Neuronal stem cell (in vitro differentiated cells): Measurements from ENCODE around the gene MAST4.
A peak's percentile ranks its signal among the peaks of the same experiment; 100 is the strongest.

Experiments used
- DNase-seq: peaks from one replicate; pipeline ENCODE4 v3.0.0-alpha.2; 2013; ENCODE audit warnings: low spot score
- H2AFZ ChIP-seq: one replicate; pipeline ENCODE4 v1.6.1; 2013; ENCODE audit warnings: mild to moderate bottlenecking, low read length, inconsistent platforms
- H2AK5ac ChIP-seq: 2 replicates; pipeline ENCODE4 v1.6.1; 2013; ENCODE audit warnings: low read depth, mild to moderate bottlenecking, inconsistent platforms, low read length, moderate library complexity, mixed read lengths
- H2BK120ac ChIP-seq: 2 replicates; pipeline ENCODE4 v1.6.1; 2013; ENCODE audit warnings: low read depth, mild to moderate bottlenecking, inconsistent platforms, low read length, moderate library complexity, mixed read lengths
- H2BK12ac ChIP-seq: one replicate; pipeline ENCODE4 v1.6.1; 2013; ENCODE audit warnings: low read length, inconsistent platforms
- H2BK15ac ChIP-seq: 2 replicates; pipeline ENCODE4 v1.6.1; 2013; ENCODE audit warnings: mild to moderate bottlenecking, low read length, inconsistent platforms, mixed read lengths
- H2BK5ac ChIP-seq: one replicate; pipeline ENCODE4 v1.6.1; 2013; ENCODE audit warnings: inconsistent platforms, mild to moderate bottlenecking, low read length, moderate library complexity
- H3K14ac ChIP-seq: one replicate; pipeline ENCODE4 v1.6.1; 2013; ENCODE audit warnings: low read length, inconsistent platforms
- H3K18ac ChIP-seq: 2 replicates; pipeline ENCODE4 v1.6.1; 2013; ENCODE audit warnings: low read length, inconsistent platforms
- H3K23ac ChIP-seq: 2 replicates; pipeline ENCODE4 v1.6.1; 2013; ENCODE audit warnings: low read depth, mild to moderate bottlenecking, mixed read lengths, low read length, inconsistent platforms; ENCODE audit not compliant: poor library complexity
- H3K27ac ChIP-seq: replicated peaks from 3 replicates; pipeline ENCODE4 v1.5.1; 2013; ENCODE audit warnings: low read length, inconsistent platforms
- H3K27me3 ChIP-seq, 3 experiments: 2 replicates each; pipeline ENCODE4 v1.6.1; 2013; ENCODE audit warnings: low read length in 3 of 3, mild to moderate bottlenecking in 2 of 3, inconsistent platforms in 1 of 3, low read depth in 1 of 3, mixed read lengths in 1 of 3, moderate library complexity in 1 of 3; ENCODE audit not compliant: control insufficient read depth in 3 of 3, insufficient read depth in 3 of 3
- H3K36me3 ChIP-seq, 2 donors: replicated peaks in 1 of 2; 2 replicates each; pipeline ENCODE4 v1.6.1; 2013; ENCODE audit warnings: low read length in 2 of 2; ENCODE audit not compliant: control insufficient read depth in 2 of 2, insufficient read depth in 2 of 2
- H3K4ac ChIP-seq: 2 replicates; pipeline ENCODE4 v1.6.1; 2013; ENCODE audit warnings: inconsistent platforms, mild to moderate bottlenecking, low read length, moderate library complexity
- H3K4me1 ChIP-seq, 2 donors: 1 replicate in 1 of 2; 2 replicates in 1 of 2; pipeline ENCODE4 v1.6.1; 2013; ENCODE audit warnings: low read length in 2 of 2, low read depth in 1 of 2; ENCODE audit not compliant: control insufficient read depth in 2 of 2, insufficient read depth in 1 of 2
- H3K4me2 ChIP-seq: one replicate; pipeline ENCODE4 v1.6.1; 2013; ENCODE audit warnings: mild to moderate bottlenecking, low read length, inconsistent platforms; ENCODE audit not compliant: insufficient read depth, poor library complexity, severe bottlenecking
- H3K4me3 ChIP-seq, 2 donors: 2 replicates each; pipeline ENCODE4 v1.5.1; 2013; ENCODE audit warnings: low read length in 2 of 2, mild to moderate bottlenecking in 2 of 2, inconsistent platforms in 1 of 2, moderate library complexity in 1 of 2
- H3K79me1 ChIP-seq: one replicate; pipeline ENCODE4 v1.6.1; 2013; ENCODE audit warnings: low read depth, mild to moderate bottlenecking, inconsistent platforms, low read length, moderate library complexity
- H3K9ac ChIP-seq: one replicate; pipeline ENCODE4 v1.6.1; 2013; ENCODE audit warnings: mild to moderate bottlenecking, low read depth, low read length, inconsistent platforms; ENCODE audit not compliant: poor library complexity
- H3K9me3 ChIP-seq, 2 donors: replicated peaks in 1 of 2; 2 replicates each; pipeline versions ENCODE3 to v1.6.1; 2013; ENCODE audit warnings: low read length in 2 of 2, mild to moderate bottlenecking in 2 of 2, inconsistent platforms in 1 of 2, low read depth in 1 of 2, mixed read lengths in 1 of 2, moderate library complexity in 1 of 2; ENCODE audit not compliant: control insufficient read depth in 2 of 2, insufficient read depth in 1 of 2
- H4K8ac ChIP-seq: one replicate; pipeline ENCODE4 v1.6.1; 2013; ENCODE audit warnings: low read depth, mild to moderate bottlenecking, inconsistent platforms, low read length, moderate library complexity
- H4K91ac ChIP-seq: one replicate; pipeline ENCODE4 v1.6.1; 2013; ENCODE audit warnings: low read length, low read depth, mild to moderate bottlenecking, inconsistent platforms; ENCODE audit not compliant: poor library complexity
- WGBS, 2 donors: extraction: QIAGEN DNeasy Blood & Tissue Kit; methylation state at CpG; one replicate each; pipeline ENCODE4 v1.1.7; 2013; ENCODE audit warnings: missing lambda C conversion rate in 2 of 2, mixed read lengths in 1 of 2; ENCODE audit not compliant: insufficient read length in 2 of 2, insufficient replicate concordance in 1 of 2; ENCODE audit errors: extremely low coverage in 2 of 2; 5-methylcytosine and 5-hydroxymethylcytosine counted together

The MAST4 gene

DNA sequence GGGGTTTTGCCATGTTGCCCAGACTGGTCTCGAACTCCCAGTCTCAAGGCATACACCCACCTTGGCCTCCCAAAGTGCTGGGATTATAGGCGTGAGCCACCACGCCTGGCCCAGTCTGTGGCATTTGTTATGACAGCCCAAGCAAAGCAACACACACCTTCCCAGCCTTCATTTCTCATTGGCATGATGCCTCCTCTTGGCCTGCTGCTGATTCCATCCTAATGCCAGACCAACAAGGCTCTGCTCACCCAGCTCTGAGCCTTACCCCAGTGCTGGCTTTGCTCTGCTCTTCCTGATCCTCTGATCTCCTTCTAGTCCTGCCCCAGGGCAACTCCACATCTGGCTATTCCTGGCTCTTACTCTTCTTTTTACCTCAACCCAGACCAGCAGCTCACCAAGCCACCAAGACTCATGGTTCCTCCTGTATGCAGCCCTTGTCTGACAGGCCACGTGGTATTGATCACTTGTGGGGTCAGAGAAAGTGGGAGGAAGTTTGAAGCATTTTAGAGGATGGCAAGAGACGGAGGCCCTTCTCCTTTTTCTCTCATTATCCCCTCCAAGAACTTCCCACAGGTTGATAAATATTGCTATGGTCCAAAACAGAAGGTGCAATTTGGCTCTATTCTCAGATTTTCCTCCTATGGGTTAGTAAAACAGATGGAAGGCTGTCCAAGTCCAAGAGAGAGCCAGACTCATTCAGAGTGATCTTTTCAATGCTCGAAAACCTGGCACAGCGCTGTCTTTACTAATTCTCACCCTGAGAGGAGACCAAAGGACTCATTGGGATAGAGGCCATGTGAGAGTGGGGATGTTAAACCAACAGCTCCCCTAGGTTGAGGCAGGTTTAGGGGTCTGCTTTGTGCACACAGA is 599.4 kb downstream of the MAST4 start:
- H2BK120ac ChIP-seq = no peak overlapping the region

DNA sequence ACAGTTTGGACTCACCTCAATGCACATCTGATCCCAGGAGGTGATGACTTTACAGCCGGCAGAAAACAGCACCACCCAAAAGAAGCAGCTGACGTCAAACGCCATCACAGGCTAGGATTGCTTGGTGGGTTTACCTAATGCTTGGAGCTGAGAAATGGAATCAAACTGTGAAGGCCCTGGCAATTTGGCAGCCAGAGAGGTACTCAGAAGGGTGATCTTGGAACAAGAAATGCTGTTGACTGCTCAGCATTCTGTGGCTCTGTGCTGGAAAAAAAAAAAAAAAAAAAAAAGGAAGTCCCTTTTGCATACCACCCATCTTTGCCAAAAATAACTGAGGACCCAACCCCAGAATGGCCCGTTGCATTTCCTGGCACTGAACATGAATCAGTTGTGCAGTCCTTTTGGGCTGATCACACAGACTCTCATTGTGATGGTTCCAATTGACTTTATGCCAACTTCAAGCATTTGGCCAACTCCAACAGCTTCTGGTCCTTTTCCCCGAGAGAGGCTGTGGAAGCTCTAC is 600.4 kb downstream of the MAST4 start, which contains the start of gene CD180:
TSS of gene CD180 (minus strand) at position 263 of the 523 bp plus-strand sequence. CDS start at position 105, 158 bp downstream.
- Histone ChIP-seq H2BK120ac (no peak within 1 kb of the TSS), H3K4ac (no peak within 1 kb of the TSS), H2AK5ac (no peak within 1 kb of the TSS), H3K79me1 (no peaks in the 10 kb centered on the region), H4K8ac (no peak within 1 kb of the TSS), H3K4me2 (no peak within 1 kb of the TSS), H2BK5ac (no peak within 1 kb of the TSS), H3K14ac (no peak within 1 kb of the TSS), H2AFZ (no peak within 1 kb of the TSS), H3K9ac (no peak within 1 kb of the TSS), H4K91ac (no peak within 1 kb of the TSS), H3K36me3 (no peaks in the 10 kb centered on the region), H3K23ac (no peak within 1 kb of the TSS), H2BK15ac (no peak within 1 kb of the TSS), H3K27ac (no peak within 1 kb of the TSS), H2BK12ac (no peak within 1 kb of the TSS), H3K27me3 (no peaks in the 10 kb centered on the region), H3K18ac (no peak within 1 kb of the TSS), H3K4me1 (no peaks in the 10 kb centered on the region), H3K9me3 (peaks cover 4 to 5% of the 10 kb centered on the region in 2 donors), H3K4me3 (no peak within 1 kb of the TSS)
- DNase-seq = no peak
- WGBS, 2 donors = no CpG with 5 or more reads among the region's 5 CpGs

More for the DNA sequence above, 599.4 kb downstream of the MAST4 start:
- H2BK12ac ChIP-seq = no peak overlapping the region
- H3K27ac ChIP-seq = no peak overlapping the region
- no peak overlapping the region for H2AK5ac ChIP-seq
- peak overlapping the region; percentile 39 for H3K18ac ChIP-seq
- H3K4me3 ChIP-seq = no peak overlapping the region
- H3K14ac ChIP-seq = no peak overlapping the region
- no peaks in the 10 kb centered on the region for H3K27me3 ChIP-seq
- H3K9ac ChIP-seq = no peak overlapping the region
- no peak overlapping the region for H3K23ac ChIP-seq
- DNase-seq = no peak
- no peak overlapping the region for H3K4ac ChIP-seq
- H2AFZ ChIP-seq = no peak overlapping the region
- peaks cover 0 to 1% of the 10 kb centered on the region in 2 donors for H3K4me1 ChIP-seq
- H3K4me2 ChIP-seq = no peak overlapping the region
- H3K9me3 ChIP-seq = peaks cover 2 to 5% of the 10 kb centered on the region in 2 donors
- H4K91ac ChIP-seq = no peak overlapping the region
- H3K36me3 ChIP-seq = no peaks in the 10 kb centered on the region
- H2BK5ac ChIP-seq = no peak overlapping the region
- WGBS, 2 donors = no CpG with 5 or more reads among the region's 7 CpGs
- H3K79me1 ChIP-seq = no peaks in the 10 kb centered on the region
- H2BK15ac ChIP-seq = no peak overlapping the region
- no peak overlapping the region for H4K8ac ChIP-seq

DNA sequence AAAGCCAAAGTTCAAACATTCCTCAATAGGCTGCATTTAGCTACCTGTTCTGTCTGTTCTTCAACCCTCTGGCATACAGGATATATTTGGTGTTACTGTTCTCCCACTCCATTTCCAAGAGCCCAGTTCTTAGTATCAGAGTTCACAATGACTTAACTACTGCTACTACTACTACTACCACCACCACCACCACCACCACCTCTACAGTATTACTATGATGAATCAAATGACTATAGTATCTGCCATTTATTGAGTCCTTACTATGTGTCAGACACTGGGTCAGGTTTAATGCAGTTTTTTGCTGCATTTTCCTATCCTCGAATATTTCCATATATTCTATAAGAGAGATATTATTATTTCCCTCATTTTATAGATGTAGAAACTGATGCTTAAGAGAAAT is 601.3 kb downstream of the MAST4 start:
- H3K4me3 ChIP-seq = no peak overlapping the region
- H2BK12ac ChIP-seq = no peak overlapping the region
- H3K9me3 ChIP-seq = peaks cover 1 to 4% of the 10 kb centered on the region in 2 donors
- H3K27me3 ChIP-seq = no peaks in the 10 kb centered on the region
- H2BK5ac ChIP-seq = no peak overlapping the region
- H2BK120ac ChIP-seq = no peak overlapping the region
- no peak for DNase-seq
- no CpG with 5 or more reads among the region's 1 CpG for WGBS, 2 donors
- H3K14ac ChIP-seq = no peak overlapping the region
- no peak overlapping the region for H4K8ac ChIP-seq
- H3K4me2 ChIP-seq = no peak overlapping the region
- H3K18ac ChIP-seq = no peak overlapping the region
- no peak overlapping the region for H2BK15ac ChIP-seq
- H3K9ac ChIP-seq = no peak overlapping the region
- H3K79me1 ChIP-seq = no peaks in the 10 kb centered on the region
- H2AK5ac ChIP-seq = no peak overlapping the region
- no peak overlapping the region for H3K27ac ChIP-seq
- H3K4me1 ChIP-seq = no peaks in the 10 kb centered on the region
- H2AFZ ChIP-seq = no peak overlapping the region
- no peaks in the 10 kb centered on the region for H3K36me3 ChIP-seq
- no peak overlapping the region for H3K23ac ChIP-seq
- no peak overlapping the region for H3K4ac ChIP-seq
- H4K91ac ChIP-seq = no peak overlapping the region

DNA sequence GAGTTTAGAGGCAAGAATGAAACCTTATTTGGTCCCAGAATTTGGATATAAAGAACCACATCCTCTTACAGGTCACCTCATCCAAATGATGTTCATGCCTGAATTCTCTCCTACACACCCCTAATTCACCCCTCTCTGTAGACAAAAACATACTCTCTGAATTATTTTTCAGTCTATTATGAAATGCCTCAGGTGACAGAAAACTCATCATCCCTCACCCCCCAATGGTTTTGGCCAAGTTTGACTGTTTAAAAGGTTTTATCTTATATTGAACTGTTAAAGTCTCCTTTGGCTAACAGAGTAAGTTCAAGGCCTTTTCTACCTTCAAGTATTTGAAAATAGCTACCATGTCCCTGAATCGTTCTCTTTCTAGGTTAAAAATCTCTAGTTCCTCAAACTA is 602.7 kb downstream of the MAST4 start:
- Histone ChIP-seq H3K23ac (no peak overlapping the region), H3K18ac (no peak overlapping the region), H2AFZ (no peak overlapping the region), H3K27ac (no peak overlapping the region), H3K36me3 (no peaks in the 10 kb centered on the region), H2AK5ac (no peak overlapping the region), H3K4me1 (no peaks in the 10 kb centered on the region), H3K14ac (no peak overlapping the region), H3K4me2 (no peak overlapping the region), H2BK15ac (no peak overlapping the region), H2BK120ac (no peak overlapping the region), H3K79me1 (no peaks in the 10 kb centered on the region), H2BK12ac (no peak overlapping the region), H2BK5ac (no peak overlapping the region), H4K91ac (no peak overlapping the region), H3K9ac (no peak overlapping the region), H4K8ac (no peak overlapping the region), H3K4me3 (no peak overlapping the region), H3K4ac (no peak overlapping the region), H3K9me3 (peaks cover 0 to 4% of the 10 kb centered on the region in 2 donors), H3K27me3 (no peaks in the 10 kb centered on the region)
- WGBS, 2 donors = no CpG with 5 or more reads among the region's 1 CpG
- no peak for DNase-seq
